GM19452 (cell line): ENCODE results near the gene RHOH.

Experiments used
- ATAC-seq: cut with Tn5 transposase; IDR thresholded peaks from one replicate; pipeline ENCODE4 v1.9.1; 2021; ENCODE audit not compliant: unreplicated experiment

The RHOH gene

GRCh38 chr4:40232610-40233009 lies 35.8 kb downstream of the RHOH start:
- ATAC-seq, result no peak

DNA sequence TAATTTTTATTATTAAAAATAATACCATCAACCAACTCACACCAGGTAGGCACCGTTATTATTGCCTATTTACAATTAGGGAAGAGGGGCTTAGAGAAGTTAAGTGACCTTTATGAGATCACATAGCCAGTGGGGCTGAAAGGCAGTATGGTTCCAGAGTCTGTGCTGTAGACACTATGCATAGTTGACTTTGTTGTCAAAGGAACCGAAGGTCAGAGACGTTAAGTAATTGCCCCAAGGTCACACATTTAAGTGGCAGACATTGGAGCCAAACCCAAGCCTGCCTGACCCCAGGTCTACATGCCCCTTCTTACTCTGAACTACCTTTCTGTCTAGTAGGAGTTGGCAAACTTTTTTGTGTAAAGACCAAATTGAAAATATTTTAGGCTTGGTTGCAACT lies 36.4 kb downstream of the RHOH start:
- no peak for ATAC-seq

DNA sequence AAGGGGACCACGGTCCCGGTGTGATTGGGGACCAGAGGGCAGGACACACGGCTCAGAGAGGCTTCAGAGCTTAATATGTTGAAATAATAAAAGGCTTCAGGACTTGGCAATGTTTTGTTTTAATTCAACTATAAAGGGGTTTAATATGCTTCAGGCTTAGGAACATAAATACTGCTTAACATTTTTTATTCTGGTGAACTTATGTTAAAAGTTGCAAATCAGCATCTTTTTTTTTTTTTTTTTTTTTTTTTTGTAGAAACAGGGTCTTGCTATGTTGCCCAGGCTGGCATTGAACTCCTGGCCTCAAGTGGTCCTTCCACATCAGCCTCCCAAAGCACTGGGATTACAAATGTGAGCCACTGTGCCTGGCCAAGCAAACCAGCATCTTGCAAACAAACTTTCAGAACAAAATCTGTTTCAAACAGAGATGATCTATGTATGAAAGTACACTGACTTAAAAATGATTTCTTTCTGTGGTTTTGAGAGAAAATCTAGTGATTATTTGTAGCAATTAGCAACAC lies 37.7 kb downstream of the RHOH start:
- ATAC-seq, result no peak

DNA sequence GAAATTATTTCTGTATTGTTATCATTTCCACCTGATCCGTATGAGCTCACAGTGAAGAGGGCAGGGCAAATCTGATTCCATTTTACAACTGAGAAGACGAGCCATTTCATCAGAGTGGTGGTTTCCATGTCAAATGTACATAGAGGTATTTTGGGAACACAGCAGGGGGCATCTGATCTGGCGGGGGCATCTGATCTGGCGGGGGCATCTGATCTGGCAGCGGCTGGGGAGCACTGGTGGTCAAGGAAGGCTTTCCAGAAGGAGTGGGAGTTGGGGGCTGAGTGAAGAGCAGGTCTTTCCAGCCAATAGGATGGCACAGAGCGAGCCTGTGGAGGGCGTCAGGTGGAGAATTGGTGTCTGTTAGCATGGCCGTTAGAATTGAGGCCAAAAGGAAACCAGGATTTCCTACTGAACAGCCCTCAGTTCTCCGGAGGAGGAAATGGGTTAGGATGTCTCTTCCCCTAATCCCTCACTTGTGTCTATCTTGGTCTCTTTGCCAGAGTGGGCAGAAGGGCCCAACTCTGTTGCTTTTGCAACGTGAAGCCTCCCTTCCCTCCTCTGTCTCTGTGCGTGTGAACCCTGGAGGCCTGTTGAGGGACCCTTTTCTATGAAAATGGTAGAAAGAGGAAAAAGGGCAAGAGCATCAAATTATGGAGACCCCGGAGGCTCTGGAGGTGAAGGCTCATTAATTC lies 41.3 kb downstream of the RHOH start:
- ATAC-seq, result no peak

DNA sequence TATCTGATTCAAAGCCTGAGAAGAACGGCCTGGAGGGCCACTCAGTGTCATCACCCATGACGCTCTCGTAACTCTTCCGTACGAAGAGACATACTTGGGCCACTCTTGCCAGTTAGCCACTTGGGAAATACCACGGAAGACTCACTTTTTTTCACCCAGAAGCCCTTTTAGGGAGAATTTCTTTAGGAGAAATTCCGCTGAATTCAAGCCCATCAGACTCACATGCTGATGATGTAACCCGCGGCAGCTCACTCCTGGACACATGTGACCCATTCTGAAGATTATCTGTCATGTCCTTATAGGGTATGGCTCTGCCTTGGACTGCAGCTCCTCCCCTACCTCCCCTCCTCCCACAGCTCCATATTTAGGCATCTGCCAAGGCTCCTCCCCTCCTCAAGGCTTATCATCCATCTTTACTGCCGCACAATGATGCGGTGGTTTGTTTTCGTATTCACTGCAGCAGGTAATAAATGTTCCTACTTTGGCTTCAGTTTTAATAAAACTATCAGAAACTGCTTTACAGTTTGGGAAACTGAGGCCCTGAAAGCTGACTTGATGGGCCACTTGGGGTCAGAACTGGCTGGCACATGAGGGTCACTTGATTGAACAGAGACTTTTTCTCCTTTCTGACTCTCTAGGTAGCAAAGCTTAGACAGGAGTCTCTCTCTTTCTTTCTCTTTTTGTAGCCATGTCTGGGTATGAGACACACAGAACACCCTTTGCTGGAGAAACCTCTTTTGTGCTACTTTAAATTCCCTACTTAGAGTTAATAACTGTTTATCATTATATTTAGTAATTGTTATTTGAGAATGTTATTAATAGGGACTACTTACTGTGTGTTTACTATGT lies 42.1 kb downstream of the RHOH start:
- ATAC-seq, result no peak

DNA sequence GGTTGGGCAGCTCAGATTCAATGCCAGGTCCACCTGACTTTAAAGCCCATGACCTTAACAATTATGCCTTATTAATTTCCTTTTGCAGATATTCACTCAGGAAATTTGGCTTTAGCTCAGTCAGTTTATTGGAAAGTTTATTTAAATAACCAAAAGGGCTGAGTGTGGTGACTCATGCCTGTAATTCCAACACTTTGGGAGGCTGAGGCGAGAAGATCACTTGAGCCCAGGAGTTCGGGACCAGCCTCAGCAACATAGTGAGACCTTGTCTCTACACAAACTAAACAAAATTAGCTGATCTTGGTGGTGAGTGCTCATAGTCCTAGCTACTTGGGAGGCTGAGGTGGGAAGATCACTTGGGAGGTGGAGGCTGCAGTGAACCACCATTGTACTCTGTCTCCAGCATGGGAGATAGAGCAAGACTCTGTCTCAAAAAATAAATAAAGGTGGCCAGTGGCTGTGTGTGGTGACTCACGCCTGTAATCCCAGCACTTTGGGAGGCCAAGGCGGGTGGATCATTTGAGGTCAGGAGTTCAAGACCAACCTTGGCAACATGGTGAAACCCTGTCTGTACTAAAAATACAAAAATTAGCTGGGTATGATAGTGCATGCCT lies 43.3 kb downstream of the RHOH start:
- ATAC-seq, result no peak

DNA sequence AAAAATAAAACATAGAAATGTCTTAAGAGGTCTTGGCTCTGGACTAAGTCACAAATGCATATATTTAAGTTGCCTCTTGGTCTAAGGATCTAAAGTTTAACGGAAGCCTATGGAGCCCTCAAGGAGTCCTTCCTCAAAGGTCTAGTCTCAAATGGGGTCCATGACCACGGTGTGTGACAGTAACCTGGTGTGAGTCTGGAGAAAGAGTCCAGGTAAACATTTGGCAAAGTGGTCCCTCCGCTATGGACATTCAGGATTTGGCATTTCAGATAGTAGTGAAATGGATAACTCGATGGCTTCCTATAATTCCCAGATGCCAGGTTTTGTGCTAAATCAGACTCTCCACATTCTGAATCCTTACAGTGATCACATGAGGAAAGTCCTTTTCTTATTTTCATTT lies 44.2 kb downstream of the RHOH start:
- ATAC-seq, result no peak

- no peak for ATAC-seq
Observed at GRCh38 chr4:40241941-40242340, 45.1 kb downstream of the RHOH start.

DNA sequence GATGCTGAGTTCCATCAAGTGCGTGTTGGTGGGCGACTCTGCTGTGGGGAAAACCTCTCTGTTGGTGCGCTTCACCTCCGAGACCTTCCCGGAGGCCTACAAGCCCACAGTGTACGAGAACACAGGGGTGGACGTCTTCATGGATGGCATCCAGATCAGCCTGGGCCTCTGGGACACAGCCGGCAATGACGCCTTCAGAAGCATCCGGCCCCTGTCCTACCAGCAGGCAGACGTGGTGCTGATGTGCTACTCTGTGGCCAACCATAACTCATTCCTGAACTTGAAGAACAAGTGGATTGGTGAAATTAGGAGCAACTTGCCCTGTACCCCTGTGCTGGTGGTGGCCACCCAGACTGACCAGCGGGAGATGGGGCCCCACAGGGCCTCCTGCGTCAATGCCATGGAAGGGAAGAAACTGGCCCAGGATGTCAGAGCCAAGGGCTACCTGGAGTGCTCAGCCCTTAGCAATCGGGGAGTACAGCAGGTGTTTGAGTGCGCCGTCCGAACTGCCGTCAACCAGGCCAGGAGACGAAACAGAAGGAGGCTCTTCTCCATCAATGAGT lies 46.6 kb downstream of the RHOH start:
- ATAC-seq, result no peak

GRCh38 chr4:40244606-40245005 lies 47.8 kb downstream of the RHOH start:
- ATAC-seq, result no peak

DNA sequence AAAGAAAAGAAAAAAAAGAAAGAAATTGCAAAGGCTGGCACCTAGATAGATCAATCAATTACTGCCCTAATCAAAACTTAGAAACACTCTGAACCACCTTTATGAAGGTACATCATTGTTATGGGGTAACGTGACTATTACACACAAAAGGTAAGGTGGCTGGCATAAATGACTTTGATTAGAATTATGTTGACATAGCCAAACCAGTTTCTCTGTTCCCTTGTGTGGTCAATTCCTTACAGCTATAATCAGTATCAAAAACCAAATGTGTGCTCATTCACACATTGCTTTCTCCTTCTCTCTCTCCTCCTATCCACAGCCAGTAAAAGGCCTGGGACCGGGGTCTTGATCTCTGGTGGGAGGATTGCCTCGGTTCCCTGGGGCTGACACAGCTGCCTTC lies 48.7 kb downstream of the RHOH start:
- no peak for ATAC-seq

- no peak for ATAC-seq
Observed at GRCh38 chr4:40246011-40246900, 49.4 kb downstream of the RHOH start.

DNA sequence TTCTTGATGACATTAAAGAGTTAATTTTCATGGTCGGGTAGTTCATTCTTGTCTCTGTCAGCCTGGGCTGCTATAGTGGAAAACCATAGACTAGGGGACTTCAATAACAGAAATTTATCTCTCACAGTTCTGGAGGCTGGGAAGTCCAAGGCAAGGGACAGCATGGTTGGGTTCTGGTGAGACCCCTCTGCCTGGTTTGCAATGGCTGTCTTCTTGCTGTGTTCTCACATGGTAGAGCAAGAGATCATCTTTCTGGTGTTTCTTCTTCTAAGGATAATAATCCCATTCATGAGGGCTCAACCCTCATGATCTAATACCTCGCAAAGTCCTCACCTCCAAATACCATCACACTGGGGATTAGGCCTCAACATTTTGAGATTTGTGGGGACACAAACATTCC lies 50.1 kb downstream of the RHOH start:
- no peak for ATAC-seq

DNA sequence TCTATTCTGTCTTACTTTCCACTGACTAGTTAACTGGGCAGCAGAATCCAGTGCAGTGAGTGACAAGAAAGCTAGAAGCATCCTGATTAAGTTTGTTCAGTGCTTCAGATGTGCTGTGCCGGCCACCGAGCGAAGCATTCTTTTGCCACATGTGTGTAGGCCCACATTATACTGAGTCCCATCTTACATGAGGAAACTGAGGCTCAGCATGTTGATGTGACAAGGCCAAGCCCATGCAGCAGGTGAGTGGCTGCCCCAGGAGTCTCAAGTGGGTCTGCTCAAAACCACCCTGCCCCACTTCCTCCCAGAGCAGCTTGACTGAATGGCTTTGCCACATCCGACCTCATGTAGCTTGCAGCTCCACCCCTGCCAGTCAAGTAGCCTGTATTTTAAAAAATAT lies 50.5 kb downstream of the RHOH start:
- ATAC-seq, result no peak

GRCh38 chr4:40251366-40251765 lies 54.5 kb downstream of the RHOH start:
- no peak for ATAC-seq

DNA sequence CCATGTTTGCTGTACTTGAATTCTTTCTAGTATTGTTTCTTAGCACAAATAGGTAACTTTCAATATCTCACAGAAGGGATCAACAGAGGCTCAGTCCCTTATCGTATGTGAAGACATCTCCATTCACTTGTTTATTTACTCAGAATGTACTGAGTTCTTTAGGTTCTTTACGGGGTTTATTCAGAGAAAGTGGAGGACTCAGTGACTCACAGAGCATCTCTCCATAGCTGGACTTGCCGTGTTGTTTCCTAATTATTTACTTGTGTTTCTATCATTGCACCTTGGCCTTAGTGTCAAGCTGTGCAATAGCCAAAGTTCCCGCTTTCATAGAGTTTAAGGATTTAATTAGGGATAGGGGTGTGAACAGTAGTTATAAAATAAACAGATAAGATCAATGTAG lies 57.1 kb downstream of the RHOH start:
- ATAC-seq, result no peak

GRCh38 chr4:40254608-40255392 lies 58.0 kb downstream of the RHOH start:
- no peak for ATAC-seq

DNA sequence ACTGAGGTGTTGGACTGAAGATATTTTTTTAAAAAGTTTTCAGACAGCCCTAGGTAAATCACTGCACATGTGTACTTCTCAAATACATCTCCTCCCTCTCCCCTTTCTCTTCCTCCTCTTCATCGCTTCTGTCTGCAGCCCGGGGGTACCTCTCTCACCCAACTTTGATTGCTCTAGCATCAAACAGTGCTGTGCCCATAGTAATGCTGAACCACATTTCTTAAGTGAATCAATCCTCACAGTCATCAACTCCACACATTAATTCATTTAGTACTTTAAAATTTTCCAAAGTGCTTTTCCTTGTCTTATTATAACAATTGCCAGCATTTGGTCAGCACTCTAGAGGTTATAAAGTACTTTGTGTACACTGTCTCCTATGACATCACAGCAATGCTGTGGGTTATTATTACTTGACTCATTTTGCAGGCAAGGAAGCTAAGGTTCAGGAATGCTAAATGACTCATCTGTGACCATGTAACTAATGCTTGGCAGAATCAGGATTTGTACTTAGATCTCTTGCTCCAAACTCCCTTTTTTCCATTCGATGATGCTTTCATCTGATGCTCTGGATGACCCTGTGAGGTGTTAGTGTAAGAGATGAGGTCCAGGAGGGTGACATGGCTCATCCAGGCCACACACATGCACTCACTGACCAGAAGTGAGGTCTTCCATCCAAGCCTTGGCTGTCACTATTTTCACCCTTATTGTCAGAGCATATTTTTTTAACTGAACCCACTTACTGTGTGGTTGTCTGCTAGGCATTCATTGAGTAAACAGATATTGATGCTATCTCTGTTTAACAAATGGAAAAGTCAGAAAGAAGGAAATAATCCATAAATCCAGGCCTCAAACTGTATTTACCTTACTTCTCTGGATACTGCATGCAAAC lies 58.8 kb downstream of the RHOH start:
- no peak for ATAC-seq

DNA sequence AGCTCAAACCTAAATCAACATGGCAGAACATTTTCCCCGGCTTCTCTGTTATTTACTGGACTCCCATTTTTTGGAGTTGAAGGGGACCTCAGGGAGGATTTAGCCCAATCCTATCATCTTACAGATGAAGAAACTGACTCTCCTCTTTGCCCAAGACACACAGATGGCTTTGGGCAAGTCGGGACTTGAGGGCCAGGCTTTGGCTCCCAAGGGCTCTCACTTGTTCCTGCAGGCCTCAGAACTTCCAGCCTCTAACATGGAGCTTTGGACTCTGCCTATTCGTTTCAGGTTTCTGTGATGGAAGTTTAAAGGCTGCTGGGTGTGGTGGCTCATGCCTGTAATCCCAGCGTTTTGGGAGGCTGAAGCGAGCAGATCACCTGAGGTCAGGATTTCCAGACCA lies 59.5 kb downstream of the RHOH start:
- no peak for ATAC-seq
